Progenitor cell of endocrine pancreas (in vitro differentiated cells): ENCODE measurements around the gene SLC16A10. TPM values are rescaled to one million over a fixed set of nuclear protein-coding genes. Genes with fewer than 3 reads are reported as not detected.

Experiments
- DNase-seq: peaks from one replicate; pipeline ENCODE4 v3.0.0; 2021; ENCODE audit warnings: low spot score; ENCODE audit not compliant: unreplicated experiment
- H3K27ac Mint-ChIP-seq: 2 replicates; pipeline ENCODE4 v1.8.0; 2021; ENCODE audit warnings: mild to moderate bottlenecking, moderate library complexity, mixed read lengths
- H3K27me3 Mint-ChIP-seq: 2 replicates; pipeline ENCODE4 v1.8.0; 2021; ENCODE audit warnings: mixed read lengths
- H3K36me3 Mint-ChIP-seq: 2 replicates; pipeline ENCODE4 v1.8.0; 2022; ENCODE audit warnings: mixed read lengths; ENCODE audit not compliant: insufficient read depth
- H3K4me1 Mint-ChIP-seq: 2 replicates; pipeline ENCODE4 v1.8.0; 2021; ENCODE audit warnings: low read depth, mixed read lengths
- H3K4me3 Mint-ChIP-seq: 2 replicates; pipeline ENCODE4 v1.8.0; 2021; ENCODE audit warnings: low read depth, mild to moderate bottlenecking, moderate library complexity, mixed read lengths
- H3K9me3 Mint-ChIP-seq: 2 replicates; pipeline ENCODE4 v1.8.0; 2021; ENCODE audit warnings: low read depth, mixed read lengths
- CTCF ChIP-seq: fragments of 200-600 bp; sonication (generic); IDR thresholded peaks from one replicate; pipeline ENCODE4 v1.5.0; 2021; ENCODE audit warnings: antibody characterized with exemption, mild to moderate bottlenecking; ENCODE audit not compliant: unreplicated experiment
- total RNA-seq: library from RNA; stranded (reverse); gene quantifications from 2 replicates; pipeline ENCODE4 v1.2.1, GENCODE V29; 2021

The SLC16A10 gene
- total RNA-seq, 1 donor from 2014 or later: 7.0 TPM

- Mint-ChIP-seq H3K27ac (no peak overlapping the region), H3K36me3 (no peaks in the 10 kb centered on the region), H3K4me1 (no peaks in the 10 kb centered on the region), H3K27me3 (no peaks in the 10 kb centered on the region), H3K9me3 (no peaks in the 10 kb centered on the region), H3K4me3 (no peak overlapping the region)
- DNase-seq: no peak
- no peak for TF ChIP-seq CTCF
Measured at GRCh38 chr6:111222341-111222740, 135.0 kb downstream of the SLC16A10 start.

- H3K9me3 Mint-ChIP-seq: no peaks in the 10 kb centered on the region
- no peak overlapping the region for H3K4me3 Mint-ChIP-seq
- no peaks in the 10 kb centered on the region for H3K4me1 Mint-ChIP-seq
- no peaks in the 10 kb centered on the region for H3K27me3 Mint-ChIP-seq
- DNase-seq: no peak
- no peak overlapping the region for H3K27ac Mint-ChIP-seq
- H3K36me3 Mint-ChIP-seq: no peaks in the 10 kb centered on the region
- no peak for TF ChIP-seq CTCF
Measured at GRCh38 chr6:111228094-111228493, 140.8 kb downstream of the SLC16A10 start.

- no peak overlapping the region for H3K27ac Mint-ChIP-seq
- no peak overlapping the region for H3K4me3 Mint-ChIP-seq
- no peaks in the 10 kb centered on the region for H3K36me3 Mint-ChIP-seq
- H3K4me1 Mint-ChIP-seq: no peaks in the 10 kb centered on the region
- no peak for TF ChIP-seq CTCF
- no peaks in the 10 kb centered on the region for H3K27me3 Mint-ChIP-seq
- DNase-seq: no peak
- H3K9me3 Mint-ChIP-seq: peaks cover 6% of the 10 kb centered on the region
Measured at GRCh38 chr6:111230351-111231089, 143.2 kb downstream of the SLC16A10 start.

- H3K36me3 Mint-ChIP-seq: no peaks in the 10 kb centered on the region
- H3K27me3 Mint-ChIP-seq: no peaks in the 10 kb centered on the region
- DNase-seq: no peak
- H3K4me1 Mint-ChIP-seq: no peaks in the 10 kb centered on the region
- H3K4me3 Mint-ChIP-seq: no peak overlapping the region
- no peak overlapping the region for H3K27ac Mint-ChIP-seq
- peaks cover 6% of the 10 kb centered on the region for H3K9me3 Mint-ChIP-seq
- TF ChIP-seq CTCF: no peak
Measured at GRCh38 chr6:111231090-111231459, 143.8 kb downstream of the SLC16A10 start.

DNA sequence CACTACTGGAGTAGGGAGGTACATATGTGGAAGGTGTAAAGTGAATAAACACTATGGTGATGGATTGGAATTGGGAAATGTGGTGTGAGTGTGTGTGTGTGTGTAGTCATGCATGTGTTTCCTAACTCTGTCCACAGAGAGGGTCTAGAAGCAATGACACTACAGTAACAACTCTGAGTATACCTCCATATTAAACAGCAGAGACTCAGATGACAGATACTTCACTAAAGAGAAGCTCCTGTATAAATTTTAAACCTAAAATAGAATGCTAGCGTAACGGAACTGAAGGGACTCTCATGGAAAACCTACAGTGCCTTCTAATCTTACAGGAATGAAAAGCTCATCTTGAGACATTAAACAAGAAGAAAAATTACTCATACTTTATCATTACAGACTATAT lies 150.5 kb downstream of the SLC16A10 start:
- H3K4me1 Mint-ChIP-seq: no peaks in the 10 kb centered on the region
- no peak for DNase-seq
- peaks cover 6% of the 10 kb centered on the region for H3K9me3 Mint-ChIP-seq
- H3K36me3 Mint-ChIP-seq: no peaks in the 10 kb centered on the region
- TF ChIP-seq CTCF: no peak
- H3K27me3 Mint-ChIP-seq: no peaks in the 10 kb centered on the region
- H3K27ac Mint-ChIP-seq: no peak overlapping the region
- no peak overlapping the region for H3K4me3 Mint-ChIP-seq
